Upper lobe of left lung (tissue), 6 donors: Measurements from ENCODE around the gene UGDH. TPM values are rescaled to one million over a fixed set of nuclear protein-coding genes. Genes with fewer than 3 reads are reported as not detected.
"Not testable (repeated sequence)": the region's sequence is repeated elsewhere in the genome, so short reads cannot be mapped to it uniquely, and the experiment has no call there.

ENCODE experiments used
- ATAC-seq, 2 donors: fragments of 200-7000 bp; cut with Tn5 transposase; one replicate each; pipeline ENCODE4 v1.9.1; 2022; ENCODE audit warnings: mild to moderate bottlenecking in 2 of 2, moderate library complexity in 2 of 2; ENCODE audit not compliant: low FRiP score in 2 of 2
- DNase-seq, 2 donors: peaks; one replicate each; pipeline ENCODE4 v3.0.0-alpha.2; 2019 to 2020
- H3K27ac ChIP-seq, 4 donors: fragments of 200-600 bp; sonication (generic); one replicate each; pipeline ENCODE4 v1.5.1; 2016 to 2019
- H3K27me3 ChIP-seq, 4 donors: fragments of 200-600 bp; sonication (generic); one replicate each; pipeline ENCODE4 v1.5.1; 2017 to 2019
- H3K36me3 ChIP-seq, 4 donors: fragments of 200-600 bp; sonication (generic); one replicate each; pipeline ENCODE4 v1.5.1; 2016 to 2019
- H3K4me1 ChIP-seq, 4 donors: fragments of 200-600 bp; sonication (generic); one replicate each; pipeline ENCODE4 v1.5.1; 2018 to 2019
- H3K4me3 ChIP-seq, 4 donors: fragments of 200-600 bp; sonication (generic); one replicate each; pipeline ENCODE4 v1.5.1; 2017 to 2019; ENCODE audit warnings: mild to moderate bottlenecking in 2 of 4, moderate library complexity in 1 of 4
- H3K9me3 ChIP-seq, 4 donors: fragments of 200-600 bp; sonication (generic); one replicate each; pipeline ENCODE4 v1.5.1; 2018 to 2019
- EP300 ChIP-seq, 4 donors: sonication (generic); formaldehyde crosslinking; IDR thresholded peaks; one replicate each; pipeline ENCODE4 v1.5.1; 2017; ENCODE audit warnings: antibody characterized with exemption in 4 of 4, control low read depth in 2 of 4
- POLR2A ChIP-seq, 4 donors: fragments of 450-650 bp; IDR thresholded peaks; one replicate each; pipeline ENCODE4 v1.5.1; 2016 to 2017; ENCODE audit warnings: antibody characterized with exemption in 4 of 4, mild to moderate bottlenecking in 2 of 4
- POLR2AphosphoS5 ChIP-seq, 2 donors: sonication (generic); formaldehyde crosslinking; IDR thresholded peaks; one replicate each; pipeline ENCODE4 v1.5.1; 2017; ENCODE audit warnings: antibody characterized with exemption in 2 of 2
- WGBS, 2 donors: methylation state at CpG; one replicate each; pipeline ENCODE4 v1.1.5; 2017 to 2018; 5-methylcytosine and 5-hydroxymethylcytosine counted together
- total RNA-seq, 6 donors: library from RNA; depleted of rRNA in 4 of 6; stranded (reverse); fragments of >200 nt in 4 of 6; gene quantifications; one replicate each; pipeline versions ENCODE4 v1.1.0 to v1.2.1, GENCODE V29; 2016 to 2021
- TF ChIP-seq, protein P1 (sequence below), 6 experiments: fragments of 450-650 bp in 4 of 6; fragments of 200-600 bp in 2 of 6; sonication (generic) in 2 of 6; IDR thresholded peaks; one replicate each; pipeline ENCODE4 v1.5.1; 2016 to 2019; ENCODE audit warnings: antibody characterized with exemption in 6 of 6
- donor health status: DM: no; HTN: no; CAD: no; lungs with moderate emphysema.
- donor health status: DM: no; HTN: yes; CAD: no; lungs with severe emphysema.

The UGDH gene
- total RNA-seq, 6 donors from 2014 or later = 30.9 to 115 (median 56.9) TPM

DNA sequence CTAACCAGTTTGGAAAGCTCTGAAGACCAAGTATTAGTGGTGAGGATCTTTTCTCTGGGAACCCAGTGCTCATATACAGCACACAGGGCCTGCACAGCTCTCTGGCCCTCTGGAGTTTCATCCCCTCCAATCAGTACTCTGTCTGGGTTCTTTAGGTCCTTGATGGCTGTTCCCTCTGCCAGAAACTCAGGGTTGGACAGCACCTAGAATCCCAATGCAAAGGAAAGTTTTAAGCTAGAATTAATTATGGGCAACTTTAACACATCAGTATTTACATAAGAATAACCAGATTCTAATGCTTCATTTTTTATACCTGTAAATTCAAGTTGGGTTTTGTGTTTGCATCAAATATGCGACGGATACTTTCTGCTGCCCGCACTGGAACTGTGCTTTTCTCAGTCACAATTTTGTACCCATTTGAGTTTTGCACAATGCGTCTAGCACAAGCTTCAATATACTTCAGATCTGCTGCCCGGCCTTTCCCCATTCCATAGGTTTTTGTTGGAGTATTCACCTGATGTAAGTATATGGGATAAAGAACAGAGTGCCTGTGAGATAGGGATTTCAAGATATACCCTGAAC is 16.8 kb downstream of the UGDH start:
- WGBS, 2 donors = 96 to 99% methylated on average over 5 of the region's 5 CpGs

DNA sequence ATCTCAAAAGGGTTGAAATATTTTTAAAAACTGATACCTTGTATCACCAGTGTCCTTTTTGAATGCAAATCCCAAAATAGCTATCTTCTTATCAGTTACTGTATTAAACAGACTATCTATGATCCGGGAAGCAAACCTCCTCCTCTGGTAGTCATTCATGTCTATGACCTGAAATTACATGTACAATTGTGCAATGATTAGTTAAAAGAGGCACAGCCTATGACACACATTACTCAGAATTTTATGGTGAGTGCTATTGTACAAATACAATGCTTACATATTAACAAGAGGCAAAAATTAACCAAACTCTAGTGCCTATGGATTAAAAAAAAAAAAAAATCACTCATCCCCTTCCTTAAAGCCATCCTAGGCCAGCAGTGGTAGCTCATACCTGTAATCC is 21.7 kb downstream of the UGDH start:
- 63 to 77% methylated on average over 1 of the region's 1 CpG for WGBS, 2 donors
- Histone ChIP-seq H3K9me3 (no peaks in the 10 kb centered on the region), H3K4me3 (no peak overlapping the region), H3K27ac (no peak overlapping the region), H3K4me1 (no peaks in the 10 kb centered on the region), H3K27me3 (no peaks in the 10 kb centered on the region), H3K36me3 (peaks cover 43 to 100% (median 73%) of the 10 kb centered on the region in 4 donors)
- DNase-seq (no peak), ATAC-seq (no peak)
- TF ChIP-seq POLR2AphosphoS5 (IDR thresholded peaks at IDR 0.05) = no peak
- TF ChIP-seq EP300 (IDR thresholded peaks at IDR 0.05) = no peak

More for the DNA sequence above, 16.8 kb downstream of the UGDH start:
- ATAC-seq (no peak), DNase-seq (no peak)
- peaks cover 0 to 4% (median 0%) of the 10 kb centered on the region in 4 donors for H3K4me1 ChIP-seq
- TF ChIP-seq, protein P1, sequence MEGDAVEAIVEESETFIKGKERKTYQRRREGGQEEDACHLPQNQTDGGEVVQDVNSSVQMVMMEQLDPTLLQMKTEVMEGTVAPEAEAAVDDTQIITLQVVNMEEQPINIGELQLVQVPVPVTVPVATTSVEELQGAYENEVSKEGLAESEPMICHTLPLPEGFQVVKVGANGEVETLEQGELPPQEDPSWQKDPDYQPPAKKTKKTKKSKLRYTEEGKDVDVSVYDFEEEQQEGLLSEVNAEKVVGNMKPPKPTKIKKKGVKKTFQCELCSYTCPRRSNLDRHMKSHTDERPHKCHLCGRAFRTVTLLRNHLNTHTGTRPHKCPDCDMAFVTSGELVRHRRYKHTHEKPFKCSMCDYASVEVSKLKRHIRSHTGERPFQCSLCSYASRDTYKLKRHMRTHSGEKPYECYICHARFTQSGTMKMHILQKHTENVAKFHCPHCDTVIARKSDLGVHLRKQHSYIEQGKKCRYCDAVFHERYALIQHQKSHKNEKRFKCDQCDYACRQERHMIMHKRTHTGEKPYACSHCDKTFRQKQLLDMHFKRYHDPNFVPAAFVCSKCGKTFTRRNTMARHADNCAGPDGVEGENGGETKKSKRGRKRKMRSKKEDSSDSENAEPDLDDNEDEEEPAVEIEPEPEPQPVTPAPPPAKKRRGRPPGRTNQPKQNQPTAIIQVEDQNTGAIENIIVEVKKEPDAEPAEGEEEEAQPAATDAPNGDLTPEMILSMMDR (IDR thresholded peaks at IDR 0.05) = no peak
- H3K4me3 ChIP-seq = no peak overlapping the region
- H3K36me3 ChIP-seq = peaks cover 12 to 91% (median 51%) of the 10 kb centered on the region in 4 donors
- no peak overlapping the region for H3K27ac ChIP-seq
- H3K9me3 ChIP-seq = no peaks in the 10 kb centered on the region
- H3K27me3 ChIP-seq = no peaks in the 10 kb centered on the region

DNA sequence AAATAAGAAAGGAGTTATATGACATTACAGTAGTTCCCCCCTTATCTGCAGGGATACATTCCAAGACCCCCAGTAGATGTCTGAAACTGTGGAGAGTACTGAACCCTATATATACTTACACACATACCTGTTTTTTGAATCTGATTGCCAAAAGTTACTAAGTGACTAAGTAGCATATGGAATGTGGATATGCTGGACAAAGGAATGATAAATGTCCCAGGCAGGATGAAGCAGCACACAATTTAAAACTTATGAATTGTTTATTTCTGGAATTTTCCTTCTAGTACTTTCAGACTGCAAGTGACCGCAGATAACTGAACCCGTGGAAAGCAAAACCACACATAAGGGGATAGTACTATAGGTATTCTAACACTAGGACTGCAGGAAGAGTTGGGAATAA is 22.7 kb downstream of the UGDH start:
- H3K4me3 ChIP-seq = no peak overlapping the region
- TF ChIP-seq, protein P1 (IDR thresholded peaks at IDR 0.05) = no peak
- no peak for TF ChIP-seq POLR2A (IDR thresholded peaks at IDR 0.05)
- no peak for TF ChIP-seq EP300 (IDR thresholded peaks at IDR 0.05)
- no peak for TF ChIP-seq POLR2AphosphoS5 (IDR thresholded peaks at IDR 0.05)
- WGBS, 2 donors = 95 to 100% methylated on average over 2 of the region's 2 CpGs

DNA sequence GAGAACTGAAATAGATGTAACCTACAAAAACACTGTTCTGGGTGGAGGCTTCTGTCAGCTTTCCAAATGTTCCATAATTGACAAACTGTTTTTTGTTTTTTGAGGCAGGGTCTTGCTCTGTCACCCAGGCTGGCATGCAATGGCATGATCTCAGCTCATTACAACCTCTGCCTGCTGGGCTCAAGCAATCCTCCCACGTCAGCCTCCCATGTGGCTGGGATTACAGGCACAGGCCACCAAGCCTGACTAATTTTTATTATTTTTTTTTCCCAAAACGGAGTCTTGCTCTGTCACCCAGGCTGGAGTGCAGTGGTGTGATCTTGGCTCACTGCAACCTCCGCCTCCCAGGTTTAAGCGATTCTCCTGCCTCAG is 24.6 kb downstream of the UGDH start:
- ATAC-seq = peak in 1 of 2 donors; percentile 68
- not testable (repeated sequence) for H3K27ac ChIP-seq, H3K4me1 ChIP-seq, H3K9me3 ChIP-seq, H3K27me3 ChIP-seq, H3K4me3 ChIP-seq, DNase-seq
- H3K36me3 ChIP-seq = peaks cover 38 to 90% (median 56%) of the 10 kb centered on the region in 4 donors
- 94 to 97% methylated on average over 4 of the region's 4 CpGs for WGBS, 2 donors

More for the DNA sequence above, 22.7 kb downstream of the UGDH start:
- Histone ChIP-seq H3K27ac (no peak overlapping the region), H3K27me3 (no peaks in the 10 kb centered on the region), H3K4me1 (no peaks in the 10 kb centered on the region), H3K36me3 (peaks cover 43 to 98% (median 70%) of the 10 kb centered on the region in 4 donors), H3K9me3 (no peaks in the 10 kb centered on the region)
- ATAC-seq (no peak), DNase-seq (no peak)

GRCh38 chr4:39502019-39502663 is 25.1 kb downstream of the UGDH start:
- DNase-seq = no peak
- no peak overlapping the region for H3K27ac ChIP-seq
- no peaks in the 10 kb centered on the region for H3K27me3 ChIP-seq
- ATAC-seq = peak in 1 of 2 donors; percentile 90
- H3K36me3 ChIP-seq = peaks cover 36 to 85% (median 52%) of the 10 kb centered on the region in 4 donors
- TF ChIP-seq, protein P1 (IDR thresholded peaks at IDR 0.05) = no peak
- no peak for TF ChIP-seq EP300 (IDR thresholded peaks at IDR 0.05)
- no peak for TF ChIP-seq POLR2A (IDR thresholded peaks at IDR 0.05)
- no peak for TF ChIP-seq POLR2AphosphoS5 (IDR thresholded peaks at IDR 0.05)
- H3K4me1 ChIP-seq = no peaks in the 10 kb centered on the region
- no peaks in the 10 kb centered on the region for H3K9me3 ChIP-seq
- no peak overlapping the region for H3K4me3 ChIP-seq

- no peak overlapping the region for H3K27ac ChIP-seq
- H3K4me1 ChIP-seq = no peaks in the 10 kb centered on the region
- peaks cover 22 to 50% (median 26%) of the 10 kb centered on the region in 4 donors for H3K36me3 ChIP-seq
- H3K27me3 ChIP-seq = no peaks in the 10 kb centered on the region
- no peaks in the 10 kb centered on the region for H3K9me3 ChIP-seq
- no peak overlapping the region for H3K4me3 ChIP-seq
- DNase-seq (no peak), ATAC-seq (no peak)
- TF ChIP-seq POLR2AphosphoS5 (IDR thresholded peaks at IDR 0.05) (no peak), POLR2A (IDR thresholded peaks at IDR 0.05) (no peak), EP300 (IDR thresholded peaks at IDR 0.05) (no peak)
- TF ChIP-seq, protein P1 (IDR thresholded peaks at IDR 0.05) = no peak
Measured at GRCh38 chr4:39498727-39499020, 28.6 kb downstream of the UGDH start.
